IMR-90 (cell line): Measurements from ENCODE around the gene FSTL1.

Source experiments
- MAFK ChIP-seq: IDR thresholded peaks from 2 replicates; pipeline ENCODE4 v1.6.1; 2012; ENCODE audit warnings: low read depth, low read length, improper control_type of control experiment
- POLR2A ChIP-seq: IDR thresholded peaks from 2 replicates; pipeline ENCODE4 v1.6.1; 2012; ENCODE audit warnings: mild to moderate bottlenecking, low read depth, low read length
- RAD21 ChIP-seq: IDR thresholded peaks from 2 replicates; pipeline ENCODE4 v1.6.1; 2012; ENCODE audit warnings: low read length, improper control_type of control experiment
- RFX5 ChIP-seq: IDR thresholded peaks from 2 replicates; pipeline ENCODE4 v1.8.0; 2012; ENCODE audit warnings: low read depth, mild to moderate bottlenecking, low read length, moderate library complexity
- TF ChIP-seq, protein P1 (sequence below): conservative IDR thresholded peaks from 2 replicates; pipeline ENCODE4 v1.5.1; 2012; ENCODE audit warnings: mild to moderate bottlenecking, low read depth, low read length, improper control_type of control experiment

- TF ChIP-seq, protein P1, sequence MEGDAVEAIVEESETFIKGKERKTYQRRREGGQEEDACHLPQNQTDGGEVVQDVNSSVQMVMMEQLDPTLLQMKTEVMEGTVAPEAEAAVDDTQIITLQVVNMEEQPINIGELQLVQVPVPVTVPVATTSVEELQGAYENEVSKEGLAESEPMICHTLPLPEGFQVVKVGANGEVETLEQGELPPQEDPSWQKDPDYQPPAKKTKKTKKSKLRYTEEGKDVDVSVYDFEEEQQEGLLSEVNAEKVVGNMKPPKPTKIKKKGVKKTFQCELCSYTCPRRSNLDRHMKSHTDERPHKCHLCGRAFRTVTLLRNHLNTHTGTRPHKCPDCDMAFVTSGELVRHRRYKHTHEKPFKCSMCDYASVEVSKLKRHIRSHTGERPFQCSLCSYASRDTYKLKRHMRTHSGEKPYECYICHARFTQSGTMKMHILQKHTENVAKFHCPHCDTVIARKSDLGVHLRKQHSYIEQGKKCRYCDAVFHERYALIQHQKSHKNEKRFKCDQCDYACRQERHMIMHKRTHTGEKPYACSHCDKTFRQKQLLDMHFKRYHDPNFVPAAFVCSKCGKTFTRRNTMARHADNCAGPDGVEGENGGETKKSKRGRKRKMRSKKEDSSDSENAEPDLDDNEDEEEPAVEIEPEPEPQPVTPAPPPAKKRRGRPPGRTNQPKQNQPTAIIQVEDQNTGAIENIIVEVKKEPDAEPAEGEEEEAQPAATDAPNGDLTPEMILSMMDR = no peak
- TF ChIP-seq POLR2A = no peak
- no peak for TF ChIP-seq RAD21
- TF ChIP-seq MAFK = no peak
- TF ChIP-seq RFX5 = no peak
These were observed 36.4 kb upstream of the FSTL1 start for GRCh38 chr3:120487191-120487650.
